Keratinocyte (primary cell): Measurements from ENCODE around the gene NUTM2F. TPM values are rescaled to one million over a fixed set of nuclear protein-coding genes. Genes with fewer than 3 reads are reported as not detected.

ENCODE experiments used
- DNase-seq: peaks from one replicate; pipeline ENCODE4 v3.0.0-alpha.2; 2011; ENCODE audit warnings: low read depth, missing footprints, low spot score
- FAIRE-seq: peaks from 2 replicates; lab custom pipeline; 2011; peaks lifted over from hg19 to GRCh38; lab: Jason Lieb, UNC
- H2AFZ ChIP-seq: 2 replicates; pipeline ENCODE4 v1.6.0; 2012; ENCODE audit warnings: low read length, control low read depth, inconsistent platforms; ENCODE audit not compliant: control insufficient read depth
- H3K27ac ChIP-seq: 2 replicates; pipeline ENCODE4 v1.5.1; 2011; ENCODE audit warnings: low read length; ENCODE audit not compliant: control insufficient read depth, insufficient read depth
- H3K27me3 ChIP-seq: 3 replicates; pipeline ENCODE4 v1.6.0; 2011; ENCODE audit warnings: low read length; ENCODE audit not compliant: control insufficient read depth, insufficient read depth; ENCODE audit errors: extremely low read depth
- H3K36me3 ChIP-seq, 2 experiments: 2 replicates in 1 of 2; 3 replicates in 1 of 2; pipeline ENCODE4 v1.5.1; 2011; ENCODE audit warnings: low read length in 2 of 2, mild to moderate bottlenecking in 1 of 2; ENCODE audit not compliant: control insufficient read depth in 2 of 2, insufficient read depth in 2 of 2; ENCODE audit errors: extremely low read depth in 1 of 2
- H3K4me1 ChIP-seq: 3 replicates; pipeline ENCODE4 v1.5.1; 2011; ENCODE audit warnings: low read length; ENCODE audit not compliant: control insufficient read depth, insufficient read depth; ENCODE audit errors: extremely low read depth
- H3K4me2 ChIP-seq: 3 replicates; pipeline ENCODE4 v1.6.0; 2011; ENCODE audit warnings: low read depth, low read length; ENCODE audit not compliant: control insufficient read depth, insufficient read depth; ENCODE audit errors: extremely low read depth
- H3K4me3 ChIP-seq, 3 experiments: fragments of 200-600 bp in 1 of 3; sonication (generic) in 1 of 3; 2 replicates in 2 of 3; 3 replicates in 1 of 3; pipeline ENCODE4 v1.5.1; 2011 to 2016; ENCODE audit warnings: low read length in 3 of 3, mild to moderate bottlenecking in 3 of 3, control low read depth in 2 of 3, inconsistent platforms in 1 of 3, low read depth in 1 of 3, mixed read lengths in 1 of 3, mixed run types in 1 of 3, moderate library complexity in 1 of 3; ENCODE audit not compliant: control insufficient read depth in 2 of 3, insufficient read depth in 2 of 3; ENCODE audit errors: extremely low read depth in 1 of 3
- H3K79me2 ChIP-seq: 2 replicates; pipeline ENCODE4 v1.6.0; 2012; ENCODE audit warnings: low read length; ENCODE audit not compliant: control insufficient read depth, insufficient read depth
- H3K9ac ChIP-seq: 3 replicates; pipeline ENCODE4 v1.6.0; 2011; ENCODE audit warnings: low read length; ENCODE audit not compliant: control insufficient read depth, insufficient read depth; ENCODE audit errors: extremely low read depth
- H3K9me1 ChIP-seq: 3 replicates; pipeline ENCODE4 v1.6.0; 2011; ENCODE audit warnings: low read length; ENCODE audit not compliant: control insufficient read depth, insufficient read depth; ENCODE audit errors: extremely low read depth
- H3K9me3 ChIP-seq: 2 replicates; pipeline ENCODE4 v1.5.1; 2012; ENCODE audit warnings: low read depth, low read length; ENCODE audit not compliant: control insufficient read depth
- H4K20me1 ChIP-seq: 3 replicates; pipeline ENCODE4 v1.6.0; 2011; ENCODE audit warnings: low read length; ENCODE audit not compliant: control insufficient read depth, insufficient read depth; ENCODE audit errors: extremely low read depth
- EZH2 ChIP-seq: IDR thresholded peaks from one replicate; pipeline ENCODE4 v1.6.1; 2012; ENCODE audit warnings: inconsistent platforms, mild to moderate bottlenecking, low read length, moderate library complexity
- dilution Hi-C: fragments of 300-500 bp; cut with MboI; formaldehyde crosslinking; loops from one replicate; pipeline ENCODE4 v1.7.0; 2020; ENCODE audit warnings: low sequenced_read_pairs; ENCODE audit not compliant: extremely low pct_ligation_motif_present
- polyA plus RNA-seq, 5 experiments: library from polyadenylated mRNA; depleted of rRNA in 3 of 5; stranded (reverse) in 3 of 5; stranded (forward) in 1 of 5; unstranded in 1 of 5; fragments of >200 nt; gene quantifications; 1 replicate in 1 of 5; 2 replicates in 3 of 5; 3 replicates in 1 of 5; pipeline versions ENCODE4 v1.2.1 to v1.2.3, GENCODE V29; 2011 to 2012; ENCODE audit warnings: missing spikeins in 2 of 5, low read depth in 1 of 5, low replicate concordance in 1 of 5
- TF ChIP-seq, protein P1 (sequence below), 3 experiments: IDR thresholded peaks in 1 of 3; conservative IDR thresholded peaks in 1 of 3; optimal IDR thresholded peaks in 1 of 3; 2 replicates in 2 of 3; 3 replicates in 1 of 3; pipeline versions ENCODE3 to v1.5.1; 2011; ENCODE audit warnings: low read length in 3 of 3, mild to moderate bottlenecking in 3 of 3, moderate library complexity in 2 of 3, control low read depth in 1 of 3, inconsistent platforms in 1 of 3; ENCODE audit not compliant: insufficient read depth in 2 of 3; ENCODE audit errors: extremely low read depth in 1 of 3

Gene NUTM2F
- polyA plus RNA-seq, 1 donor (not counting 4 experiments of a cell fraction or from before 2014, with no cell fraction given), result not detected

DNA sequence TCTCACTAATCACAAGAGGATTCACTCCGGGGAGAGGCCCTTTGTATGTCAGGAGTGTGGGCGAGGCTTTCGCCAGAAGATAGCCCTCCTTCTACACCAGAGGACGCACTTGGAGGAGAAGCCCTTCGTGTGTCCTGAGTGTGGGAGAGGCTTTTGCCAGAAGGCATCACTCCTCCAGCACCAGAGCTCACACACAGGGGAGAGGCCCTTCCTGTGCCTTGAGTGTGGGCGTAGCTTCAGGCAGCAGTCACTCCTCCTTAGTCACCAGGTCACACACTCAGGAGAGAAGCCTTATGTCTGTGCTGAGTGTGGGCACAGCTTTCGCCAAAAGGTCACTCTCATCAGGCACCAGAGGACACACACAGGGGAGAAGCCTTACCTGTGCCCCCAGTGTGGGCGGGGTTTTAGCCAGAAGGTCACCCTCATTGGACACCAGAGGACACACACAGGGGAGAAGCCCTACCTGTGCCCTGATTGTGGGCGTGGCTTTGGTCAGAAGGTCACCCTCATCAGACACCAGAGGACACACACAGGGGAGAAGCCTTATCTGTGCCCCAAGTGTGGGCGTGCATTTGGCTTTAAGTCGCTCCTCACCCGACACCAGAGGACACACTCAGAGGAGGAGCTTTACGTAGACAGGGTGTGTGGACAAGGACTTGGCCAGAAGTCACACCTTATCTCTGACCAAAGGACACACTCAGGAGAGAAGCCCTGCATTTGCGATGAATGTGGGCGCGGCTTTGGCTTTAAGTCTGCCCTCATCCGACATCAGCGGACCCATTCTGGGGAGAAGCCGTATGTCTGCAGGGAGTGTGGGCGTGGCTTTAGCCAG lies 27.8 kb downstream of the NUTM2F start:
- no peak for DNase-seq
- no peak for FAIRE-seq

DNA sequence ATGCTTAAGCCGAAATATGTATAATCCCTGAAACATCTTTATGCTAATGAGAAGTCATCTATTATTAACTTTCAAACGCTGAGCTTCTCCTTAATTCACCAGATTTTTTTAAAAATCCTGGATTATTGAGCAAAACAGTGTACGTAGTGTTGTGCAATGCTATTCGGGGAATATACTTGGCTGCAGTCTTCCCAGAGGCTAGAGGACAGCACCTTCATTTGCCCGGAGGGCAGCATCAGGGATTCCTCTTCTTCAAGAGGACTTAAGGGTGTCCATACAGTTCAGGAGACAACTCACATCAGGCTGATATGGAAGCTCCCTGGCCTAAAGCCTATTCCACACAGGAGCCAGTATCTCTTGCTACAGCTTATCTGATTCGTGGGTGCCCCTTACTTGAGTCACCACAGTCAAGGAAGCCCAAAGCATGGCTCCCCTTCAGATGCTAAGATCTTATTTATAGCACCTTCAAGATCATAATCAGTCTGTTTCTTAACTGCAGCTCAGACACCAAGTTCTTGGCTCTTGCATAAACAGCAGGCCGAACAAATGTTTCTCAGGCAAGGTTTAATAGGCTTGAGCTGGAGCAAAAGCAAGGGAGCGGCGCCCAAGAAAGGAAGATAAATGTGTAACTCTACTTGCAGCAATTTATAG lies 29.4 kb downstream of the NUTM2F start:
- TF ChIP-seq, protein P1, sequence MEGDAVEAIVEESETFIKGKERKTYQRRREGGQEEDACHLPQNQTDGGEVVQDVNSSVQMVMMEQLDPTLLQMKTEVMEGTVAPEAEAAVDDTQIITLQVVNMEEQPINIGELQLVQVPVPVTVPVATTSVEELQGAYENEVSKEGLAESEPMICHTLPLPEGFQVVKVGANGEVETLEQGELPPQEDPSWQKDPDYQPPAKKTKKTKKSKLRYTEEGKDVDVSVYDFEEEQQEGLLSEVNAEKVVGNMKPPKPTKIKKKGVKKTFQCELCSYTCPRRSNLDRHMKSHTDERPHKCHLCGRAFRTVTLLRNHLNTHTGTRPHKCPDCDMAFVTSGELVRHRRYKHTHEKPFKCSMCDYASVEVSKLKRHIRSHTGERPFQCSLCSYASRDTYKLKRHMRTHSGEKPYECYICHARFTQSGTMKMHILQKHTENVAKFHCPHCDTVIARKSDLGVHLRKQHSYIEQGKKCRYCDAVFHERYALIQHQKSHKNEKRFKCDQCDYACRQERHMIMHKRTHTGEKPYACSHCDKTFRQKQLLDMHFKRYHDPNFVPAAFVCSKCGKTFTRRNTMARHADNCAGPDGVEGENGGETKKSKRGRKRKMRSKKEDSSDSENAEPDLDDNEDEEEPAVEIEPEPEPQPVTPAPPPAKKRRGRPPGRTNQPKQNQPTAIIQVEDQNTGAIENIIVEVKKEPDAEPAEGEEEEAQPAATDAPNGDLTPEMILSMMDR (optimal IDR thresholded peaks at IDR 0.05 in 1 of 3, IDR thresholded peaks at IDR 0.05 in 1 of 3, conservative IDR thresholded peaks at IDR 0.05 in 1 of 3; ENCODE audit: extremely low read depth in 1 of 3, insufficient read depth in 2 of 3, low read length in 3 of 3), result no peak
- TF ChIP-seq EZH2, result no peak
- no peaks in the 10 kb centered on the region for H3K9me1 ChIP-seq
- H3K9me3 ChIP-seq, result no peaks in the 10 kb centered on the region
- no peak overlapping the region for H3K27ac ChIP-seq
- no peaks in the 10 kb centered on the region for H3K27me3 ChIP-seq
- H3K4me2 ChIP-seq, result no peak overlapping the region
- dilution Hi-C loops, result no loop called here
- H3K79me2 ChIP-seq, result no peaks in the 10 kb centered on the region
- H3K4me3 ChIP-seq, result no peak overlapping the region
- no peak overlapping the region for H2AFZ ChIP-seq
- DNase-seq, result no peak
- H3K4me1 ChIP-seq, result no peaks in the 10 kb centered on the region
- no peak for FAIRE-seq
- no peaks in the 10 kb centered on the region for H3K36me3 ChIP-seq
- H4K20me1 ChIP-seq, result no peaks in the 10 kb centered on the region
- no peak overlapping the region for H3K9ac ChIP-seq

More for the DNA sequence above, 27.8 kb downstream of the NUTM2F start:
- H3K79me2 ChIP-seq, result no peaks in the 10 kb centered on the region
- H3K9me3 ChIP-seq, result no peaks in the 10 kb centered on the region
- H3K36me3 ChIP-seq, result no peaks in the 10 kb centered on the region
- H3K27me3 ChIP-seq, result no peaks in the 10 kb centered on the region
- H3K27ac ChIP-seq, result no peak overlapping the region
- TF ChIP-seq, protein P1 (optimal IDR thresholded peaks at IDR 0.05 in 1 of 3, IDR thresholded peaks at IDR 0.05 in 1 of 3, conservative IDR thresholded peaks at IDR 0.05 in 1 of 3; ENCODE audit: extremely low read depth in 1 of 3, insufficient read depth in 2 of 3, low read length in 3 of 3), result no peak
- TF ChIP-seq EZH2, result no peak
- no peak overlapping the region for H3K4me2 ChIP-seq
- H3K4me3 ChIP-seq, result no peak overlapping the region
- no peak overlapping the region for H3K9ac ChIP-seq
- dilution Hi-C loops, result no loop called here
- H3K9me1 ChIP-seq, result no peaks in the 10 kb centered on the region
- no peak overlapping the region for H2AFZ ChIP-seq
- H3K4me1 ChIP-seq, result no peaks in the 10 kb centered on the region
- no peaks in the 10 kb centered on the region for H4K20me1 ChIP-seq
